Stimulated activated CD8-positive, alpha-beta memory T cell treated with anti-CD3 and anti-CD28 coated beads, Interleukin-15, amount 100 ng/mL, for 1 hour (primary cell): ENCODE data around the gene ERLEC1.
"Not testable (repeated sequence)": the region's sequence is repeated elsewhere in the genome, so short reads cannot be mapped to it uniquely, and the experiment has no call there.

ENCODE experiments used
- DNase-seq: peaks from one replicate; pipeline ENCODE4 v3.0.0-alpha.2; 2020; ENCODE audit warnings: low read depth

The ERLEC1 gene

DNA sequence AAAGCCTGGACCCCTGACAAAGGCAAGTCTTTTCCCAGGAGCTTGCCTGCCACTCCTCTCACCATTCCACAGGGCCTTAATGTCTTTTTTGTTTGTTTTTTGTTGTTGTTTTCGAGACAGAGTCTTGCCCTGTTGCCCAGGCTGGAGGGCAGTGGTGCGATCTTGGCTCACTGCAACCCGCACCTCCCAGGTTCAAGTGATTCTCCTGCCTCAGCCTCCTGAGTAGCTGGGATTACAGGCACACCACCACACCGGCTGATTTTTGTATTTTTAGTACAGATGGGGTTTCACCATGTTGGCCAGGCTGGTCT, 43.1 kb downstream of the ERLEC1 start:
- not testable (repeated sequence) for DNase-seq

DNA sequence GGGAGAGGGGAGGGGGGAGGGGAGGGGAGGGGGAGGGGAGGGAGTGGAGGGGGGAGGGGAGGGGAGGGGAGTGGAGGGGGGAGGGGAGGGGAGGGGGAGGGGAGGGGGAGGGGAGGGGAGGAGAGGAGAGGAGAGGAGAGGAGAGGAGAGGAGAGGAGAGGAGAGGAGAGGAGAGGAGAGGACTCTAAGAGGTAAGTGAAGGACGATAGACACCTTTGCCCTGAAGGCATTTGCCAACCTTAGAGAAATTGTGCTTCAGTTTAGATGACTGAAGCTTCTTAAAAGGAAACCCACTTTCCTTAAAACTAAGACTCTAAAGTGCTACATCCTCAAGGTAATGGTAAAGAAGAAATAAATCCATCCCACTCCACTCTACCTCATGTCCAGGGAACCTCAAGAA, 53.7 kb downstream of the ERLEC1 start:
- no peak for DNase-seq

DNA sequence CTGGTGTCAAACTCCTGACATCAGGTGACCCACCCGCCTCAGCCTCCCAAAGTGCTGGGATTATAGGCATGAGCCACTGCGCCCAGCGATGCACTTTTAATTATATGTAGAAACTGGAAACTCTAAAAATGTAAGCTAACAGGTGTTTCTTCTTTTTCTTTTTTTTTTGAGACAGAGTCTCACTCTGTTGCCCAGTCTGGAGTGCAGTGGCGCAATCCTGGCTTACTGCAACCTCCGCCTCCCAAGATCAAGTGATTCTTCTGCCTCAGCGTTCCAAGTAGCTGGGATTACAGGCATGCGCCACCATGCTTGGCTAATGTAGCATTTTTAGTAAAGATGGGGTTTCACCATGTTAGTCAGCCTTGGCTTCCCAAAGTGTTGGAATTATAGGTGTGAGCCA, 54.8 kb downstream of the ERLEC1 start:
- not testable (repeated sequence) for DNase-seq

DNA sequence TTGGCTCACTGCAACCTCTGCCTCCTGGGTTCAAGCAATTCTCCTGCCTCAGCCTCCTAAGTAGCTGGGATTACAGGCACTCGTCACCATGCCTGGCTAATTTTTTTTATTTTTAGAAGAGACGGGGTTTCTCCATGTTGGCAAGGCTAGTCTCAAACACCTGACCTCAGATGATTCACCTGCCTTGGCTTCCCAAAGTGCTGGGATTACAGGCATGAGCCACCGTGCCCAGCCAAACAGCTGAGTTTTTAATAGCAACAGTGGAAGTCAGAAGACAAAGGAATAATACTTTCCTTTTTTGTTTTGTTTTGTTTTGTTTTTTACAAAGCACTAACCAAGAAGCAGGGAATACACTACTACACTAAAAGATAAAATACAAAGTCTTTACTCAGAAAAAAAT, 56.0 kb downstream of the ERLEC1 start:
- DNase-seq, result no peak

DNA sequence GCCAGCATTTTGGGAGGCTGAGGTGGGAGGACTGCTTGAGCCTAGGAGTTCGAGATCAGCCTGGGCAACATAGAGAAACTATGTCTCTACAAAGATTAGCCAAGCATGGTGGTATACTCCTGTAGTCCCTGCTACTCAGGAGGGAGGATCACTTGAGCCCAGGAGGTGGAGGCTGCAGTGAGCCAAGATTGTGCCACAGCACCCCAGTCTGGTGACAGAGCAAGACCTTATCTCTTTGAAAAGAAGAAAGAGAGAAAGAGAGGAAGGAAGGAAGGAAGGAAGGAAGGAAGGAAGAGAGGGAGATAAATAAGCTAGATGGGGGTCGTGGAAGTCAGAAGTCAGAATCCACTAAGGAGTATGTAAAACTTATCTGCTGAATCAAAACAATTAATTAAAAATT, 56.8 kb downstream of the ERLEC1 start:
- no peak for DNase-seq

DNA sequence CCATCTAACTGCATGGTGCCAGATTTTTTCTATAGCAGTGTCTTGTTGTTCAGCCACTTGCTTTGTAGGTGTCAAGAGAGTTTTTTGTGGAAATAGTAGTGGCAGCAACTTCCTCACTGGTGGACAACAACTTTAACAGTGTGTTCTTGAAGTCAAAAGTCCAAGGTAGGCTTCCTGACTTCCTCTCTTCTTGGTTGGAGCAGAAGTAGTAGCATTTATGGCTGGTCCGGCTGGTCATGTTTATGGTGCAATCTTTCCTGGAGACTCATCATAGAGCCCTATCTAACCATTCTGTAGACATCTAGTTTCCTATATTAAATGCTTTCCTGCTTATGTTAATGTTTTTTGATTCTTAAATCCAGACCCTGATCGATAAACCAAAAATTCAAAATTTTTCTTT, 61.2 kb downstream of the ERLEC1 start:
- DNase-seq, result no peak

DNA sequence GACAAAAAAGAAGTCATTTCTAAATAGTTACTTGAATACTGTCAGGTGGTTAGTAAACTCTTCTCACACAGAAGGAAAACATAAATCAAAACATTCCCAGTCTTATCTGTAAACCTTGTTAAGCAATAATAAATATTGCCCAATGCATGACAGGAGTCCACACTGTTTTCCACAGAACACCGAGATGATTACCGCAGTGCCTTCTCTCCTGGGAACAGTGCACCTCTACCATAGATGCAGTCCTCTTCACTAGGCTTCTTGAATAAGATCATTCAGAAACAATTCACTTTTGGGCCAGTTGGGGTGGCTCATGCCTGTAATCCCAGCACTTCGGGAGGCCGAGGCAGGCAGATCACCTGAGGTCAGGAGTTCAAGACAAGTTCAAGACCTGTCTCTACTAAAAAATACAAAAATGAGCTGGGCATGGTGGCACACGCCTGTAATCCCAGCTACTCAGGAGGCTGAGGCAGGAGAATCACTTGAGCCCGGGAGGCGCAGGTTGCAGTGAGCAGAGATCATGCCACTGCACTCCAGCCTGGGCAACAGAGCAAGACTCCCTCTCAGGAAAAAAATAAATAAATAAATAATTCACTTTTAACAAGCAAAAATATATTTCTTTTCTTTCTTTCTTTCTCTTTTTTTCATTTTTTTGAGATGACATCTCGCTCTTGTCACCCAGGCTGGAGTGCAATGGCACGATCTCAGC, 64.4 kb downstream of the ERLEC1 start:
- not testable (repeated sequence) for DNase-seq

DNA sequence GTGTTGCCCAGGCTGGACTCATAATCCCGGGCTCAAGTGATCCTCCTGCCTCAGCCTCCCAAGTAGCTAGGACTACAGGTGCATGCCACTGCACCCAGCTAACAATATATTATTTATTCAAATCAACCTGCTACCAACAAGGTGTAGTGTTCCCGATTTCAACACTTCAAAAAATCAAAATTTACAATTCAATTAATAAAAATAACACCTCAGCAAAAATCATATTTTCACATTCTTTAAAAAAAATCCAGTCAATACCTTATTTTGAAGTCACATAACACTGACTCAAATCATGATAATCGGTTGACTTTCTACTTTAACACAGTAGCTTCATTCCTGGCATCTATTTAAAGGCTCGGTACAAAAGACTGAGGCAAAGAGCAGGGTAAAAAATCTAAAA, 65.7 kb downstream of the ERLEC1 start:
- DNase-seq, result no peak

DNA sequence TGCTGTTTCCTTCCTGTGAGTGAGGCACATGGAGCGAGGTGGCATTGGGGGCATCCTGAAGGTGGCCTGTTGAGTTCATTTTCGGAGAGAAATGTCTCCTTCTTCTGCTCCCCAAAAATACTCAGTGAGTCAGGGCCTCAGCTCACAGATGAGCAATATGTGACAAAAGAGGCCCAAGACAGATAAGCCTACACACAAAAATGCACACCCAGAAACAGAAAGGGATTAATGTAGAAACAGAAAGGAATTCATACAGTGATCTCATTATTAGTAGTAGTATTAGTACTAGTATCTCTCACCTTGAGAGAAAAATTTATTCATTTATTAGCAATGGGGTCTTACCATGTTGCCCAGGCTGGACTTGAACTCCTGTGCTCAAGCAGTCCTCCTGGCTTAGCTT, 67.8 kb downstream of the ERLEC1 start:
- no peak for DNase-seq

DNA sequence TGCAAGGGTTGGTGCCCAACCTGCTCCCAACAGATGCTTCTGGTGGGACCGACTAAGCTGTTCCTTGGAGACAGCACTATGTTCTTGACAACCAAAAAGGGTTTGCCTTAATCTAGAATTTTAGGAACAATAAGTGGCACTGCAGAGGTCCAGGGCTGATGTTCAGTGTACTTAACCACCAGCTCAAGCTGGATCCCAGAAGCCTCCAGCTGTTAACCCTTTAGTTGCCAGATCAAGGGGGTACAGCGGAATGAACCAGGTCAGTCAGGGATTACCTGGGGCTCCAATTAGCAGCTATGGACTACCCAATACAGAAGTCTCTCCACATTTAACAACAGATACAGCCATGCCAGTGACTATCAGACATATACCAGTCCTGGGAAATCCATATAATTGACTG, 69.4 kb downstream of the ERLEC1 start:
- no peak for DNase-seq

DNA sequence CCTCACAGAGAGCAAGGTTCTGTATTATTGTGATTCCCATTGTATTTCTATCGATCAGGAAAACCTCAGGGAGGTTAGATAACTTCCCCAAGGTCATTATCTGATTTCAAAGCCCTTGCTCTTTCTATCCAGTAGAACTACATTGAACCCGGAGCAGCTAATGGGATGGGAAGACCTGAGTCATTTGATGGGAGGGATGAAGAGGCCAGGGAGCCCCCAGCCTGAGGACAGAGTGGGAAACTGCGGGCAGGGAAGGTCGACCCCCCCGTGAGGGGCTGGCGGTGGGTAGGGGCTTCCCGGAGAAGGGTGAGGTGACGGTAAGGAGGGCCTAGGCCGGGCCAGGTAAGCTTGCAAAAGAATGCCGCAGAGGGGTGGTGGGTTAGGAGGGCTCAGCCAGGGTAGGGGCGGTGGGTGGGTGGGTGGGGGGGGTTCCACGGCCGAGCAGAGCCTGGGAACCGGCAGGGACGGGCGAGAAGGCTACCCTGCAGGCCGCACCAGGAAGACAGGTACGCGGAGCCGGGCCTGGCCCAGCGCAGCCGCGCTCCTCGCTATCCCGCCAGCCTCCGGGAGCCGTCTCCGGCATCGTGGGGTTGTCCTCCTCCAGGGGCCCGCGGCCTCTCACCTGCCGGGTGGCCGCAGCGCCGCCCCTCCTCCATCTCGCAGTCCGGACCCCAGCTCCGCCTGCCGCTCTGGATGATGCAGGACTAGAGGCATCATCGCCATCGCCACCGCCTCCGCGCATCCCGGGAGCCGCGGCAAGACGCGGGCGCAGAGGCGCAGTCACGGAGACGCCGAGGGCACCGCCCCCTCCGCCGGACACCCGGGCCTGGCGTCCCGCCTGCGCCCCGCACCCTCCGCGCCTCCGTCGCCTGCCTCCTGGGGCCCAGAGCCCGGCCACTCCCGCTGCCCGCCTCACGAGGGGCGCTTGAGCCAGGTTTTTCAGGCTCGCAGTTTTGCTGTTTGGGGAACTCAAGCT, 72.7 kb downstream of the ERLEC1 start, which contains the start of gene GPR75:
TSS of gene GPR75 (minus strand) at position 762 of the 976 bp plus-strand sequence. CDS start 5,211 bp downstream, outside the sequence.
- no peak for DNase-seq

DNA sequence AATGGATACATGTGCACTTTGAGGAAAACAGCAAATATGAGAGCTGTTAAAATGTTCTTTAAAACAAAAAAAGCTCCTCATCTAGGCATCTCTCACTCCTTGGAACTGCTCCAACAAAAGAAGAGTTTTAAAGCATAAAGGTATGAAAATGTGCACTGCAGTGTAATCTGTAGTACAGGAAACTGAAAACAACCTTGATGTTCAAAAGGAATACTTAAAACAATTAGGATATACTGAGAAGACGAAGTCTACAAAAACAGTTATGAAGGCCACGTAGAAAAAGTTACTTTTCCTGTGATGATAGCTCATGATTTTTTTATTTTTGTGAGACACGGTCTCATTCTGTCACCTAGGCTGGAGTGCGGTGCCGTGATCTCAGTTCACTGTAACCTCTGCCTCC, 75.0 kb downstream of the ERLEC1 start:
- DNase-seq, result no peak

DNA sequence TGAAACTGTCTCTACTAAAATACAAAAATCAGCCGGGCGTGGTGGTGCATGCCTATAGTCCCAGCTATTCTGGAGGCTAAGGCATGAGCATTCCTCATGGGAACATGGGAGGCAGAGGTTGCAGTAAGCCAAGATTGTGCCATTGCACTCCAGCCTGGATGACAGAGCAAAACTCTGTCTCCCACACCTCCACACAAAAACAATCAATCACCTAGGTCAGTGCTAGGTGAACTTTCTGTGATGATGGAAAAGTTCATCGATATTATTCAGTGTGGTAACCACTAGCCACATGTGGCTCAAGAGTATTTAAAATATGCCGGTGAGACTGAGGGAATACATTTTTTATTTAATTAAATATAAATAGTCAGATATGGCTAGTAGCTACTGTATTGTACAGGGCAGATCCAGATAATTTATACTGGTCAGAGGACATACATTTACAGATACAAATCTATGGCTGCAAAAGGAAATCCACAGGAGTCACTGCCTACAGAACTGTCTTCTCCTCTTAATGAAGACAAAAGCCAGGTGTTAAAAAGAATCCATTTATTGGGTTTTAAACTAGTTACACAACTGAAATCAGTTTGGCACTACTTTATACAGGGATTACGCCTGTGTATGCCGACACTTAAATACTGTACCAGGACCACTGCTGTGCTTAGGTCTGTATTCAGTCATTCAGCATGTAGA, 76.8 kb downstream of the ERLEC1 start:
- DNase-seq, result no peak

DNA sequence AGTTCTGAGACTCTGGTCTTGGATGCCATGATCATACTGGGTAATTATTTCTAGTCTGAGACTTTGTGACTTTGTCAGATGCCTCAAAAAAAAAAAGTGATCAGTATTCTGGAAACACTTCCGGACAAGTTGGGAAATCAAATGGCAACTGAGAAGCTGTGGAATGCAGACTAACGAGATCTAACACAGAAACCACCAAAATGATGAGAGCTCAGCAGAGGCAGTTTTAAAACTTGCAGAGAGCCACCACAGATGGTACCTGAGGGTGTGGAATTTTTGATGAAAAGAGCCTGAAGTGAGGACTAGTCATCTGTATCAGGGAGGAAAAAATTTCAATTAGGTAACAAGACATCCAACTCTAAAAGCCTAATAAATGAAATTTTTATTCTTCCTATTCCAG, 78.4 kb downstream of the ERLEC1 start:
- DNase-seq, result no peak

DNA sequence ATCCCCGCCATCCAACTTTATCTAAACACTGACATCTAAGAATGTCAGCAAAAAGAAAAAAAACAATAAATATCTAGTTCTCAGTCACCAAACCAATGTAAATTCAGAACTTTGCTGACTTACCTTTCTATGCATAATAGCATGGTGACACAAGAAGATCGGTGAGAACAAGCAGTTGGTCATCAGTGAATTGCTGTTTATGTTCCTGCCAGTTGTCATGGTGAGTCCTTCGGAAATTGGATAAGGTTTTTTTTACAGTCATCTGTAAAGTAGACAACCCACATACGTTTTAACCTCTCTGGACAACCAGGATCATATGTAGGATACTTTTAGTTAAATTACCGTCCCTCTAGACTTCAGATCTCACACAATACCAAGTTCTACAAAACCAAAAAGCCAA, 79.1 kb downstream of the ERLEC1 start:
- DNase-seq, result no peak

DNA sequence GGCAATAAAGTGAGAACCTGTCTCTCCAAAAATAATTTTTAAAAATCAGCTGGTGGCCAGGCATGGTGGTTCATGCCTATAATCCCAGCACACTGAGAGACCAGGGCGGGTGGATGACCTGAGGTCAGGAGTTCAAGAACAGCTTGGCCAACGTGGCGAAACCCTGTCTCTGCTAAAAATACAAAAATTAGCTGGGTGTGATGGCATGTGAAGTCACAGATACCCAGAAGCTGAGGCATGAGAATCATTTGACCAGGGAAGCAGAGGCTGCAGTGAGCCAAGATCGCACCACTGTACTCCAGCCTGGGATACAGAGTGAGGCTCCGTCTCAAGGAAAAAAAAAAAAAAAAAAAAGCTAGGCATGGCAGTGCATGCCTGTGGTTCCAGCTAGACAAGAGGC, 80.3 kb downstream of the ERLEC1 start:
- no peak for DNase-seq

DNA sequence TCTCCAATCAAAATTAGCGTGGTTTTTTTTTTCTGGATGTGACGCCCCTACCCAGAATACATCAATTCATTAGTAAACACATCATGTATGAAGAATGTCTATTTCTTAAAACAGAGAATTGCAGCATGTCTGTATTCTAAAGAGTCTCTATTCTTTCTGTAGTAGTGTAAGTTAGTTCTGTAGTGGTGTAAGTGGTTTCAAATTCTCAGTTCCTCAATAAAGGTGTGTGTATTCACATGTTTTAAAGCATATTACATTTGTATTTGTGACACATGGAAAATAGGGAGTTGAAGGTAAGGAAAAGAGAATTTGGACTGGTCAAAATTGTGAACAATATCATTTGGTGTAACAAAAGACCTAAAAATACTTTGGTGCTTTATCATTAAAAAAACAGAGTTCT, 80.9 kb downstream of the ERLEC1 start:
- DNase-seq, result no peak
